Right lobe of liver (tissue), 6 donors: ENCODE results near the gene NUP35. TPM values are rescaled to one million over a fixed set of nuclear protein-coding genes. Genes with fewer than 3 reads are reported as not detected.

Experiments
- ATAC-seq, 4 donors: fragments of 200-7000 bp; cut with Tn5 transposase; one replicate each; pipeline ENCODE4 v1.9.1; 2020; ENCODE audit warnings: mild to moderate bottlenecking in 4 of 4, moderate library complexity in 4 of 4
- DNase-seq, 3 donors: peaks; one replicate each; pipeline ENCODE4 v3.0.0-alpha.2; 2020
- H3K27ac ChIP-seq, 3 donors: fragments of 200-600 bp; one replicate each; pipeline ENCODE4 v1.8.0; 2022
- H3K27me3 ChIP-seq, 2 donors: fragments of 200-600 bp; one replicate each; pipeline ENCODE4 v1.8.0; 2022
- H3K36me3 ChIP-seq, 4 donors: fragments of 200-600 bp; sonication (generic) in 1 of 4; one replicate each; pipeline versions ENCODE4 v1.5.1 to v1.8.0; 2017 to 2022; ENCODE audit warnings: control low read depth in 1 of 4
- H3K4me1 ChIP-seq, 4 donors: fragments of 200-600 bp; sonication (generic) in 1 of 4; one replicate each; pipeline versions ENCODE4 v1.5.1 to v1.8.0; 2017 to 2022; ENCODE audit warnings: control low read depth in 1 of 4
- H3K4me3 ChIP-seq, 3 donors: fragments of 200-600 bp; one replicate each; pipeline ENCODE4 v1.8.0; 2022
- H3K9me3 ChIP-seq, 4 donors: fragments of 200-600 bp; sonication (generic) in 1 of 4; one replicate each; pipeline versions ENCODE4 v1.5.1 to v1.8.0; 2017 to 2022; ENCODE audit warnings: control low read depth in 1 of 4
- POLR2A ChIP-seq: fragments of 450-650 bp; IDR thresholded peaks from one replicate; pipeline ENCODE4 v1.6.1; 2017; ENCODE audit warnings: antibody characterized with exemption, mild to moderate bottlenecking
- WGBS: methylation state at CpG from one replicate; pipeline ENCODE4 v1.1.6; 2018; ENCODE audit warnings: low coverage, low lambda C conversion rate; ENCODE audit not compliant: insufficient coverage; ENCODE audit errors: missing lambda C conversion rate; 5-methylcytosine and 5-hydroxymethylcytosine counted together
- intact Hi-C, 2 donors: fragments of 100-400 bp; cut with DNase I; formaldehyde crosslinking; loops; one replicate each; pipeline versions ENCODE4 v1.11.2 to v1.14.1; 2022
- total RNA-seq, 6 experiments: library from RNA; depleted of rRNA in 2 of 6; stranded (reverse); fragments of >200 nt in 2 of 6; fragmentation: NEBNext Ultra II Directional in 3 of 6; extraction: Animal tissue kit (Norgen Biotek cat#: 25700) in 3 of 6; gene quantifications; one replicate each; pipeline versions ENCODE4 v1.1.0 to v1.2.4, GENCODE V29; 2016 to 2023
- TF ChIP-seq, protein P1 (sequence below), 4 donors: fragments of 200-600 bp in 3 of 4; fragments of 450-650 bp in 1 of 4; IDR thresholded peaks; one replicate each; pipeline versions ENCODE4 v1.5.1 to v1.8.0; 2016 to 2022; ENCODE audit warnings: antibody characterized with exemption in 4 of 4, mild to moderate bottlenecking in 2 of 4
- donor health status: DM: no; HTN: yes; CAD: no.
- donor health status: DM: no; HTN: no; CAD: no.
- donor health status: DM: no; HTN: no; CAD: no.
- donor health status: DM: no; HTN: yes; CAD: no.
- donor health status: DM: no; HTN: yes; CAD: no.

Gene NUP35
- total RNA-seq, 6 experiments from 2014 or later: 8.7 to 12.9 (median 11.2) TPM

DNA sequence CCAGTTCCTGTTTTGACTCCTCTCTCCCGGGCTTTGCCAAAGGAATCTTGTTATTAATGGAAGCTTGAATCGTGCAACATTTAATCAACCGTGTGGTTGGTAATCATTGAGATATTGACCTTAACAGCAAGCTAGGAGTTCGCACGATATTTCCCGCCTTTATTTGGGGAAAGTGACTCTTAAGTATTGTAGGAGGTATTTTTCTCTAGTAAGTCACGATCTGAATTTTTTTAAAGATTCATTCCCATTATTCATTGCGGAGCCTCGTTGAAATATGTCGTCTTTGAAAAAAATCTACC, 663 bp downstream of the NUP35 start:
- TF ChIP-seq, protein P1, sequence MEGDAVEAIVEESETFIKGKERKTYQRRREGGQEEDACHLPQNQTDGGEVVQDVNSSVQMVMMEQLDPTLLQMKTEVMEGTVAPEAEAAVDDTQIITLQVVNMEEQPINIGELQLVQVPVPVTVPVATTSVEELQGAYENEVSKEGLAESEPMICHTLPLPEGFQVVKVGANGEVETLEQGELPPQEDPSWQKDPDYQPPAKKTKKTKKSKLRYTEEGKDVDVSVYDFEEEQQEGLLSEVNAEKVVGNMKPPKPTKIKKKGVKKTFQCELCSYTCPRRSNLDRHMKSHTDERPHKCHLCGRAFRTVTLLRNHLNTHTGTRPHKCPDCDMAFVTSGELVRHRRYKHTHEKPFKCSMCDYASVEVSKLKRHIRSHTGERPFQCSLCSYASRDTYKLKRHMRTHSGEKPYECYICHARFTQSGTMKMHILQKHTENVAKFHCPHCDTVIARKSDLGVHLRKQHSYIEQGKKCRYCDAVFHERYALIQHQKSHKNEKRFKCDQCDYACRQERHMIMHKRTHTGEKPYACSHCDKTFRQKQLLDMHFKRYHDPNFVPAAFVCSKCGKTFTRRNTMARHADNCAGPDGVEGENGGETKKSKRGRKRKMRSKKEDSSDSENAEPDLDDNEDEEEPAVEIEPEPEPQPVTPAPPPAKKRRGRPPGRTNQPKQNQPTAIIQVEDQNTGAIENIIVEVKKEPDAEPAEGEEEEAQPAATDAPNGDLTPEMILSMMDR (IDR thresholded peaks at IDR 0.05): no peak
- no peak for TF ChIP-seq POLR2A
- intact Hi-C loops: no loop called here
- DNase-seq (no peak), ATAC-seq (no peak)
- Histone ChIP-seq H3K36me3 (peaks cover 0 to 7% (median 0%) of the 10 kb centered on the region in 4 donors), H3K9me3 (no peaks in the 10 kb centered on the region), H3K27ac (peak overlapping the region; percentile 72 to 86 (median 83)), H3K27me3 (no peaks in the 10 kb centered on the region), H3K4me1 (peaks cover 0 to 16% (median 0%) of the 10 kb centered on the region in 4 donors), H3K4me3 (peak overlapping the region; percentile 60 to 82 (median 79))
- 0% methylated on average over 10 of the region's 10 CpGs for WGBS

DNA sequence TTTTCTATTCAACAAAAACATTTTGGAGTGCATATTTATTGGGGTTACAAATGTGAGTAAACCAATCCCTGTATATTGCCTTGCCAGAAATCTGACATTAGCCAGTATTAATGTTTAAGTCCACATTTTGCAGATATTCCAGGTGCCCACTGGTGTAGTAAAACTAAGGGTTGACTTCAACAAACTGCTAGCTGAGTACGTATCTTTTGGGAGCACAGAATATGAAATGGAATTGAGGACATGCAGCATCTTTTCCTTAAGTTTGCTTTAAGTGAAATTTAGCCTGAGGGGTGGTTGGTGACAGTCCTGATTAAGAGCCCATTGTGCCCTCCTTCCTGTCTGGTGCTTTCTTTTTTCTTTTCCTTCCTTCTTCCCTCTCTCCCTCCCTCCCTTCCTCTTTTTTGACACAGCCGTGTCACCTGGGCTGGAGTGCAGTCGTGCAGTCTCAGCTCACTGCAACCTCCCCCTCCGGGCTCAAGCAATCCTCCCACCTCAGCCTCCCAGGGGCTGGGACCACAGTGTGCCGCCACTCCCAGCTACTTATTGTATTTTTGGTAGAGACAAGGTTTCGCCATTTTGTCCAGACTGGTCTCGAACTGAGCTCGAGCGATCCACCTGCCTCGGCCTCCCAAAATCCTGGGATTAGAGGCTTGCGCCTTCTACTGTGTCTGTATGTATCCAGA, 1.6 kb downstream of the NUP35 start:
- no peaks in the 10 kb centered on the region for H3K9me3 ChIP-seq
- TF ChIP-seq, protein P1 (IDR thresholded peaks at IDR 0.05): no peak
- no peak for TF ChIP-seq POLR2A
- H3K4me1 ChIP-seq: peaks cover 0 to 16% (median 0%) of the 10 kb centered on the region in 4 donors
- H3K27ac ChIP-seq: no peak overlapping the region
- DNase-seq (no peak), ATAC-seq (no peak)
- peaks cover 0 to 7% (median 0%) of the 10 kb centered on the region in 4 donors for H3K36me3 ChIP-seq
- 72% methylated on average over 11 of the region's 11 CpGs for WGBS
- H3K27me3 ChIP-seq: no peaks in the 10 kb centered on the region
- intact Hi-C loops: no loop called here
- H3K4me3 ChIP-seq: peak overlapping the region in 2 of 3 donors; percentile 60 to 82

DNA sequence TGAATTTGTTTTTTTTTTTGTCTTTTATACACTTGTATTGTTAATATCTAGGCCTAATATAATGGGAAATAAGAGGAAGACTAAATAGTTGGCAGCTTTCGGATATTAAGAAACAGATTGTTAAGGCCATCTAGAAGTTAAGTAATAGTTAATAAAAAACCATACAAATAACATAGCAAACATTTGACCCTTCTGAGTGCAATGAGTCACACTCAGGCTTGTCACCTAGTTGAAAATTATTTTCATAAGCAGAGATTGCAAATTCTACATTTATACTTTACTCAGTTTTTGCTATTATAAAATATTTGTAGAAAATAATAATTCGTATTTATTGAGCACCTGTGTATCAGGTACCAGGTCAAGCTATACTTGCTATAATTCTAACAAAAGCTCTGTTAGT, 2.4 kb downstream of the NUP35 start:
- no peak overlapping the region for H3K27ac ChIP-seq
- DNase-seq (no peak), ATAC-seq (peak in 2 of 4 donors; percentile 46 to 47)
- peaks cover 0 to 16% (median 0%) of the 10 kb centered on the region in 4 donors for H3K4me1 ChIP-seq
- intact Hi-C loops: no loop called here
- no peak overlapping the region for H3K4me3 ChIP-seq
- H3K36me3 ChIP-seq: peaks cover 0 to 13% (median 3%) of the 10 kb centered on the region in 4 donors
- no peak for TF ChIP-seq POLR2A
- TF ChIP-seq, protein P1 (IDR thresholded peaks at IDR 0.05): no peak
- no peaks in the 10 kb centered on the region for H3K27me3 ChIP-seq
- H3K9me3 ChIP-seq: no peaks in the 10 kb centered on the region
- WGBS: 50% methylated on average over 2 of the region's 2 CpGs

DNA sequence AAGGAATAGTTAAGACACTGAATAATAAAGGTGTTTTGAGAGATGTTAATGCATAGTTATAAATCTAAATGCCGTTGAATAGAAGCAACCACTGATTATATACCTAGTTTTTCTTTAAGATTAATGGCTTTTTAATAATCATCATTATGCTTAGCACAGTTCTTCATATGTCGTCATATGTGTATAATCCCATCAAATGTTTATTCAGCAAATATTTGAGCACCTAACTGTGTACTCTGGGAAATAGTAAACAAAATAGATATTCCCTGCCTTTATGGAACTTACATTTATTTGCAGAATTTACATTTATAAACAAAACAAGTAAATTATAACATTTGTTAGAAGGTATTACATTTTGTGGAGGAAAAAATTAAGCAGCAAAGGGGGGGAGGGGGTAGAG, 9.8 kb downstream of the NUP35 start:
- no peaks in the 10 kb centered on the region for H3K4me1 ChIP-seq
- H3K36me3 ChIP-seq: peaks cover 0 to 14% (median 3%) of the 10 kb centered on the region in 4 donors
- H3K4me3 ChIP-seq: no peak overlapping the region
- no peaks in the 10 kb centered on the region for H3K27me3 ChIP-seq
- DNase-seq (no peak), ATAC-seq (no peak)
- no peaks in the 10 kb centered on the region for H3K9me3 ChIP-seq
- no peak overlapping the region for H3K27ac ChIP-seq
- 37% methylated on average over 2 of the region's 2 CpGs for WGBS
- intact Hi-C loops: no loop called here
- TF ChIP-seq, protein P1 (IDR thresholded peaks at IDR 0.05): no peak
- TF ChIP-seq POLR2A: no peak
